MM.1S (cell line): ENCODE results near the gene RXRA.

Source experiments
- DNase-seq: peaks from one replicate; pipeline ENCODE4 v3.0.0-alpha.2; 2015
- H2AFZ ChIP-seq: fragments of 300-600 bp; sonication (generic); 2 replicates; pipeline ENCODE4 v1.6.0; 2016; ENCODE audit warnings: antibody characterized with exemption, low read length
- H3F3A ChIP-seq: fragments of 300-600 bp; sonication (generic); 2 replicates; pipeline ENCODE4 v1.6.1; 2016; ENCODE audit warnings: mild to moderate bottlenecking, antibody characterized with exemption, low read length, moderate library complexity, mixed read lengths; ENCODE audit not compliant: insufficient read depth
- H3K27ac ChIP-seq: fragments of 300-600 bp; sonication (generic); 2 replicates; pipeline ENCODE4 v1.5.1; 2016; ENCODE audit warnings: mild to moderate bottlenecking, low read length
- H3K27me3 ChIP-seq: fragments of 300-600 bp; sonication (generic); replicated peaks from 2 replicates; pipeline ENCODE4 v1.6.0; 2016; ENCODE audit warnings: low read length; ENCODE audit not compliant: insufficient read depth
- H3K36me3 ChIP-seq: fragments of 300-600 bp; sonication (generic); replicated peaks from 2 replicates; pipeline ENCODE4 v1.6.1; 2016; ENCODE audit warnings: mild to moderate bottlenecking, low read length, mixed read lengths; ENCODE audit not compliant: insufficient read depth
- H3K4me1 ChIP-seq: fragments of 300-600 bp; sonication (generic); 2 replicates; pipeline ENCODE4 v1.6.1; 2016; ENCODE audit warnings: low read length, mixed read lengths
- H3K4me2 ChIP-seq: fragments of 300-600 bp; sonication (generic); 2 replicates; pipeline ENCODE4 v1.6.0; 2016; ENCODE audit warnings: low read depth, low read length
- H3K4me3 ChIP-seq: fragments of 300-600 bp; sonication (generic); 2 replicates; pipeline ENCODE4 v1.5.1; 2016; ENCODE audit warnings: low read length, mixed read lengths
- H3K79me2 ChIP-seq: fragments of 300-600 bp; sonication (generic); 2 replicates; pipeline ENCODE4 v1.6.1; 2016; ENCODE audit warnings: mixed run types, low read length, mixed read lengths
- H3K9ac ChIP-seq: fragments of 300-600 bp; sonication (generic); 2 replicates; pipeline ENCODE4 v1.6.1; 2016; ENCODE audit warnings: low read length, mixed read lengths
- H3K9me2 ChIP-seq: fragments of 300-600 bp; sonication (generic); replicated peaks from 2 replicates; pipeline ENCODE4 v1.6.1; 2016; ENCODE audit warnings: mild to moderate bottlenecking, low read length, mixed read lengths; ENCODE audit not compliant: insufficient read depth
- H3K9me3 ChIP-seq: fragments of 300-600 bp; sonication (generic); replicated peaks from 2 replicates; pipeline ENCODE4 v1.6.1; 2016; ENCODE audit warnings: mild to moderate bottlenecking, low read length, mixed read lengths; ENCODE audit not compliant: insufficient read depth
- H4K20me1 ChIP-seq: fragments of 300-600 bp; sonication (generic); 2 replicates; pipeline ENCODE4 v1.6.1; 2016; ENCODE audit warnings: mild to moderate bottlenecking, low read length, moderate library complexity, mixed read lengths; ENCODE audit not compliant: insufficient read depth
- EZH2 ChIP-seq: fragments of 300-600 bp; sonication (generic); optimal IDR thresholded peaks from 2 replicates; pipeline ENCODE3; 2017; ENCODE audit warnings: low read depth, mild to moderate bottlenecking, antibody characterized with exemption, low read length, mixed read lengths
- EZH2phosphoT487 ChIP-seq: fragments of 300-600 bp; sonication (generic); IDR thresholded peaks from 2 replicates; pipeline ENCODE4 v1.6.1; 2018; ENCODE audit warnings: antibody characterized with exemption, low read length
- TF ChIP-seq, protein P1 (sequence below): fragments of 300-600 bp; sonication (generic); IDR thresholded peaks from 2 replicates; pipeline ENCODE4 v1.5.1; 2016; ENCODE audit warnings: antibody characterized with exemption, low read length, mixed read lengths

The RXRA gene

DNA sequence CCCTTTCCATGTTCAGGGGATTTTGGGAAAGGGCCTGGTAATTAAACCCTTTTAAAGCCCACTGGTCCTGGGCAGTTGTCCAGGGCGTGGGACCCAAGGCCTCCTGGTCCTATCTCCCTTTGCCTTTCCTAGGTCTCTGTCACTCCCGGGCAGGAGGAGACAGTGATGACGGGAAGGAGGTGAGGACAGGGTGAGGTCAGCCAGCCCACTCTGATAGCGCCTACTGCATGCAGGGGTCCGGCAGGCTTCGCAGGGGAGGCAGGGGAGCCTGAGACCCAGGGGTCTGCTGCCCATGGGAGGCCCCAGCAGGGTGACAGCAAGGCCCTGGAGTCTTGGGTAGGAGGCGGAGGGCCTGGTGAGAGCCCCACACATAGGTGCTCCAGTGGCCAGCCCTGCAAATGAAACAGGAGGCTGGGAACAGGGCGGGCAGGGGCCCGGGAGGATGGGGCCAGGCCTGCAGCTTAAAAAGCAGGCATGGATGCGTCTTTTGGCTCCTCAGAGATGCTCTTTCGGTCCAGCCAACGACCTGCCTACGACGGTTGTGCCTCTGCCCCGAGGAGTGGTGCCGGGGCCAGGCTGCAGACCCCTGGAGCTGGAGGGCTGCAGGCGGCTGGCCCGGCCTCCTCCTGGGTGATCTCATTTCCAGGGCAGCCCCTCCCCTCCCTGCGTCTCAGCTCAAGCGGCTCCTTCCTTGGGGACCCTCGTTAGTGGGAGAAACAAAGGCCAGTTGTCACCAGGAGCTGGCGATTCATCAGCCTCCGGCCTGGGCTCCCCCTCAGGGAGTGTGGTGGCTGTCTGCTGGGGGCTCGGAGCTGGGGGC, 6.7 kb upstream of the RXRA start:
- Histone ChIP-seq H2AFZ (no peak overlapping the region), H4K20me1 (no peaks in the 10 kb centered on the region), H3K4me1 (no peaks in the 10 kb centered on the region), H3F3A (no peaks in the 10 kb centered on the region), H3K36me3 (no peaks in the 10 kb centered on the region), H3K9ac (no peak overlapping the region), H3K79me2 (no peaks in the 10 kb centered on the region), H3K27ac (no peak overlapping the region), H3K9me2 (no peaks in the 10 kb centered on the region), H3K4me2 (no peak overlapping the region), H3K27me3 (peaks cover 94% of the 10 kb centered on the region), H3K4me3 (no peak overlapping the region), H3K9me3 (no peaks in the 10 kb centered on the region)
- no peak for TF ChIP-seq EZH2
- TF ChIP-seq EZH2phosphoT487 = no peak
- TF ChIP-seq, protein P1, sequence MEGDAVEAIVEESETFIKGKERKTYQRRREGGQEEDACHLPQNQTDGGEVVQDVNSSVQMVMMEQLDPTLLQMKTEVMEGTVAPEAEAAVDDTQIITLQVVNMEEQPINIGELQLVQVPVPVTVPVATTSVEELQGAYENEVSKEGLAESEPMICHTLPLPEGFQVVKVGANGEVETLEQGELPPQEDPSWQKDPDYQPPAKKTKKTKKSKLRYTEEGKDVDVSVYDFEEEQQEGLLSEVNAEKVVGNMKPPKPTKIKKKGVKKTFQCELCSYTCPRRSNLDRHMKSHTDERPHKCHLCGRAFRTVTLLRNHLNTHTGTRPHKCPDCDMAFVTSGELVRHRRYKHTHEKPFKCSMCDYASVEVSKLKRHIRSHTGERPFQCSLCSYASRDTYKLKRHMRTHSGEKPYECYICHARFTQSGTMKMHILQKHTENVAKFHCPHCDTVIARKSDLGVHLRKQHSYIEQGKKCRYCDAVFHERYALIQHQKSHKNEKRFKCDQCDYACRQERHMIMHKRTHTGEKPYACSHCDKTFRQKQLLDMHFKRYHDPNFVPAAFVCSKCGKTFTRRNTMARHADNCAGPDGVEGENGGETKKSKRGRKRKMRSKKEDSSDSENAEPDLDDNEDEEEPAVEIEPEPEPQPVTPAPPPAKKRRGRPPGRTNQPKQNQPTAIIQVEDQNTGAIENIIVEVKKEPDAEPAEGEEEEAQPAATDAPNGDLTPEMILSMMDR = no peak
- no peak for DNase-seq

DNA sequence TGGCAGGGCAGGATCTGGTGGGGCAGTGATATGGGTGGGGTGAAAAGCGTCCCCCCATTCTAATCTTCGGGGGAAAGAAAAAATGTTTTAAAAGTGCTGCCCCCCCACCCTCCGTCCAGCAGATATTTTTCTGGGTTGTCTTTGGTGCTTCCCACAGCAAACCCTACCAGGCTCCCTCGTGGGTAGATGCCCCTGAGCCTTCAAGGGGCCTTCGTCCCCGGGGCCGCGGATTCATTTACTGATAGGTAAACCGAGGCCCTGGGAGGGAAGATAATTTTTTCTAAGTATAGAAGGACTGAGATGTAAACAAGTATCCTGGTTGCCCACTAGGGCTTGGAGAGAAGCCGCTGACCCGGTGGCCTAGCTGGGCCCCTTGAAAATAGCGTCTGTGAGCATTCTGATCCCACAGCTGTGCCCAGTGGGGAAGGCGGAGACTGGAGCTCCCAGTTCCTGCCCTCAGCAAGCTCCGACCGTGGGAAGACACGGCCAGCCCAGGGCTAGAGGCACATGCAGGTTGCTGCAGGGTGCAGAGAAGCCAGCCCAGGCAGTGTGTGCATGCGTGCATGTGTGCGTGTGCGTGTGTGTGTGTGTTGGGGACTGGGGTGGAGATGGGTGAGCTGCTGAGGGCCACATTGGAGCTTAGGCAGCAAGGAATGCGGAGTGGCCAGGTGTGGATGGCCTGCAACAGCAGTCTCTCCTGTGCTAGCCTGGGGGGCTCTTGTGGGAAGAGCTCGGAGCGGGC, 6.0 kb upstream of the RXRA start:
- Histone ChIP-seq H3K79me2 (no peaks in the 10 kb centered on the region), H3K36me3 (no peaks in the 10 kb centered on the region), H3K4me3 (no peak overlapping the region), H4K20me1 (no peaks in the 10 kb centered on the region), H3K27me3 (peaks cover 88% of the 10 kb centered on the region), H2AFZ (no peak overlapping the region), H3K9me2 (no peaks in the 10 kb centered on the region), H3K4me1 (no peaks in the 10 kb centered on the region), H3K27ac (no peak overlapping the region), H3K9ac (no peak overlapping the region), H3K4me2 (no peak overlapping the region), H3F3A (peaks cover 6% of the 10 kb centered on the region), H3K9me3 (no peaks in the 10 kb centered on the region)
- no peak for TF ChIP-seq EZH2
- no peak for TF ChIP-seq EZH2phosphoT487
- TF ChIP-seq, protein P1 = no peak
- no peak for DNase-seq

DNA sequence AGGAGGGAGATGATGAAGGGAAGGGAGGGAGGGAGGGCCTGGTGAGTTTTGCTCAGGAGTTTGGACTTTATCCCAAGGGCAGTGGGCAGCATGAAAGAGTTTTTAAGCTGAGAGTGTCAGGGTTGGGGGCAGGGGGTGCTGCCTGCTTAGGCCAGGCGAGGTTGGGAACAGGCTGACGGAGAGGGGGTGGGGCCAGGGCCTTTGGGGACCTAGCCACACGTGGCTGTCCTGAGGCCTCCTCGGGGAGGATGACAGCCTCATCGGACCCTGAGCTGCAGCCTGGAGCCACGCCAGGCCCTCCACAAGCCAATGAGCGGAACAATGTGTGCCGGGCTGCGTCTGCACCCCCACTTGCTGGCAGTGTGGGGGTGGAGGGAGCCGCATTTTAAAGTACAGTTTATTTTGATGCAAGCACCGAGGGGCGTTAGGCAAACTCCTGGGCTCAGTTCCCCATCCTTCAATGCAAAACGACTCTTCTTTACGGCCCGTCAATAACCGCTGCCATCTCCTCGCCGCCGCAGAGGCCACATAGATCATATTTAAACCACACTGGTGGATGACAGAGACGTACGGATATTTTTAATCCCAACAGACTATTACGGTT, 5.3 kb upstream of the RXRA start:
- Histone ChIP-seq H3K9ac (no peak overlapping the region), H3K27ac (no peak overlapping the region), H2AFZ (no peak overlapping the region), H3K27me3 (peaks cover 81% of the 10 kb centered on the region), H3K79me2 (no peaks in the 10 kb centered on the region), H3K4me1 (no peaks in the 10 kb centered on the region), H3K4me2 (no peak overlapping the region), H3K9me2 (no peaks in the 10 kb centered on the region), H3K36me3 (no peaks in the 10 kb centered on the region), H4K20me1 (no peaks in the 10 kb centered on the region), H3F3A (peaks cover 10% of the 10 kb centered on the region), H3K4me3 (no peak overlapping the region), H3K9me3 (no peaks in the 10 kb centered on the region)
- DNase-seq = no peak
- TF ChIP-seq, protein P1 = no peak
- TF ChIP-seq EZH2 = no peak
- no peak for TF ChIP-seq EZH2phosphoT487
